Common myeloid progenitor, CD34-positive (primary cell): Measurements from ENCODE around the gene ZNF653.
"Not testable (repeated sequence)": the region's sequence is repeated elsewhere in the genome, so short reads cannot be mapped to it uniquely, and the experiment has no call there.

ENCODE experiments used
- CTCF ChIA-PET: fragments of 350-600 bp; sonication (Branson Sonifier 250); formaldehyde crosslinking; loops from one replicate; lab custom pipeline; 2021; ENCODE audit warnings: antibody characterized with exemption; lab: Charles Lee
- POLR2A ChIA-PET: fragments of 350-600 bp; sonication (Branson Sonifier 250); formaldehyde crosslinking; loops from one replicate; lab custom pipeline; 2021; ENCODE audit warnings: antibody characterized with exemption; lab: Charles Lee
- DNase-seq, 3 donors: peaks; one replicate each; pipeline versions ENCODE4 v3.0.0 to v3.0.0-alpha.2; 2013
- H3K27ac ChIP-seq, 2 experiments: 1 replicate in 1 of 2; 2 replicates in 1 of 2; pipeline ENCODE4 v1.7.0; 2013; ENCODE audit warnings: inconsistent platforms in 2 of 2, low read length in 2 of 2, mild to moderate bottlenecking in 2 of 2, low read depth in 1 of 2, moderate library complexity in 1 of 2; ENCODE audit not compliant: severe bottlenecking in 2 of 2, insufficient read depth in 1 of 2, poor library complexity in 1 of 2
- H3K27me3 ChIP-seq, 5 experiments: replicated peaks in 2 of 5; 1 replicate in 3 of 5; 2 replicates in 2 of 5; pipeline versions ENCODE4 v1.6.1 to v1.7.0; 2013; ENCODE audit warnings: low read length in 4 of 5, mild to moderate bottlenecking in 2 of 5, moderate library complexity in 2 of 5, inconsistent platforms in 1 of 5; ENCODE audit not compliant: insufficient read depth in 5 of 5, control insufficient read depth in 4 of 5
- H3K36me3 ChIP-seq, 4 experiments: 1 replicate in 2 of 4; 2 replicates in 2 of 4; pipeline versions ENCODE4 v1.6.1 to v1.7.0; 2013; ENCODE audit warnings: low read length in 3 of 4, control low read depth in 1 of 4, mild to moderate bottlenecking in 1 of 4; ENCODE audit not compliant: control insufficient read depth in 4 of 4, insufficient read depth in 4 of 4
- H3K4me1 ChIP-seq, 4 experiments: 1 replicate in 3 of 4; 2 replicates in 1 of 4; pipeline versions ENCODE4 v1.6.1 to v1.7.1; 2013; ENCODE audit warnings: low read length in 3 of 4, mild to moderate bottlenecking in 3 of 4, control low read depth in 1 of 4, inconsistent platforms in 1 of 4, moderate library complexity in 1 of 4; ENCODE audit not compliant: control insufficient read depth in 4 of 4, insufficient read depth in 4 of 4; ENCODE audit errors: control extremely low read depth in 1 of 4
- H3K4me3 ChIP-seq, 7 experiments: 1 replicate in 4 of 7; 2 replicates in 3 of 7; pipeline versions ENCODE4 v1.5.1 to v1.7.0; 2013; ENCODE audit warnings: mild to moderate bottlenecking in 7 of 7, low read length in 6 of 7, moderate library complexity in 6 of 7, inconsistent platforms in 2 of 7, low read depth in 2 of 7, control low read depth in 1 of 7; ENCODE audit not compliant: insufficient read depth in 4 of 7, control insufficient read depth in 1 of 7; ENCODE audit errors: extremely low read depth in 1 of 7
- H3K9me3 ChIP-seq, 5 experiments: 1 replicate in 4 of 5; 2 replicates in 1 of 5; pipeline versions ENCODE4 v1.6.1 to v1.7.1; 2013; ENCODE audit warnings: low read length in 4 of 5, mild to moderate bottlenecking in 2 of 5, inconsistent platforms in 1 of 5, low read depth in 1 of 5, moderate library complexity in 1 of 5; ENCODE audit not compliant: control insufficient read depth in 4 of 5, insufficient read depth in 2 of 5; ENCODE audit errors: control extremely low read depth in 1 of 5
- WGBS: methylation state at CpG from one replicate; pipeline ENCODE4 v1.1.5; 2013; ENCODE audit not compliant: insufficient coverage; 5-methylcytosine and 5-hydroxymethylcytosine counted together

Gene ZNF653

GRCh38 chr19:11455233-11455554, 50.4 kb downstream of the ZNF653 start:
- not testable (repeated sequence) for H3K9me3 ChIP-seq, H3K4me3 ChIP-seq, H3K27ac ChIP-seq, H3K27me3 ChIP-seq, H3K36me3 ChIP-seq, H3K4me1 ChIP-seq, DNase-seq
- 100% methylated on average over 1 of the region's 9 CpGs for WGBS
- CTCF ChIA-PET, result interaction anchor here (0.6 to 2.7 kb wide), 3 partner anchors 28 to 167 kb away, joined by 3 to 11 read pairs (median 4); no protein-coding TSS in a partner anchor
- POLR2A ChIA-PET, result interaction anchor here (0.6 to 0.7 kb wide), 2 partner anchors 20 to 1392 kb away, joined by 3 read pairs; partner anchors contain the start of gene ODAD3

DNA sequence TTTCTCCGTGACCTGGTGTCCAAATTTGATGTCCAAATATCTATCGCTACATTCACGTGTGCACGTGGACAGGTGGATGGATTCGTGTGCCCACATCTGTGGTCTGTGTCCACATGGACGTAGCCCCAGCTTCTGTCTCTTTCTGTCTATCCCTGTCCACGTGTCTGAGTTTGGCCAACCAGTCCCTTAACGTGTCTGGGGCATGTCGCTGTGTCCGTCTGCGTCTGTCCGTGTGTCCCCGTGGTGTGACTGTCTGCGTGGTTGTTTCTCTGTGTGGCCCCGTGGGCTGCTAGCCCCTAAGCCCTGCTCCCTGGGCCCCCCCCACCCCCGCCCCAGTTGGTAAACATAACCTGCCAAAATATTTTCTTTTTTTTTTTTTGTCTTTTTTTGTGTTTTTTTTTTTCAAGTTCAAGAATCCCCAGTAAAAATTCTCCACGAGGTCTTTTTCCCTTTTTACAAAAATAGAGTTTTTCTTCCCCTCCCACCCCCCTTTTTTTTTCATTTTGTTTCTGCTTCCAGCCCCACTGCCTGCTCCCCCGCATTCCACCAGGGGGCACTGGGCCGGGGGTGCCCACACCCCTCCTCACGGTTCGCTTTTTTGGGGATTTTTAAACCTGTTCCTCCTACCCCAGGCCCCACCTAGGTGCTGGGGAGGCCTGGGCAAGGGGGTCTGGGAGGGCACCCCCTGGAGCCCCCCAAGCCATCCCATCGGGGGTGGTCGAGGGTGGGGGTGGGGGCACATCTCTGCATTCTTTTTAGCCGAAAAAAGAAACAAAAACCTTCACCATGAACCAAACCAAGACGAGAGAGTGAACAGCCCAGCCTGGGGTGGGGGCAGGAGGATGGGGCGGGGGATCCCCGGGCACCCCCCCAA, 51.9 kb downstream of the ZNF653 start:
- Histone ChIP-seq H3K27ac (no peak overlapping the region), H3K4me3 (no peak overlapping the region), H3K36me3 (peaks cover 2 to 14% (median 7%) of the 10 kb centered on the region in 4 experiments), H3K9me3 (no peaks in the 10 kb centered on the region), H3K4me1 (peaks cover 0 to 3% (median 2%) of the 10 kb centered on the region in 4 experiments), H3K27me3 (peaks cover 0 to 2% (median 0%) of the 10 kb centered on the region in 5 experiments)
- peak; percentile 38 to 60 (median 59) for DNase-seq
- ChIA-PET POLR2A (no interaction called here), CTCF (interaction anchor here (0.8 to 2.7 kb wide), 5 partner anchors 10 to 167 kb away, joined by 4 to 11 read pairs (median 6); no protein-coding TSS in a partner anchor)
- 71% methylated on average over 16 of the region's 27 CpGs for WGBS

- Histone ChIP-seq H3K27ac (no peak overlapping the region), H3K4me3 (no peak overlapping the region), H3K4me1 (peaks cover 0 to 3% (median 2%) of the 10 kb centered on the region in 4 experiments), H3K9me3 (no peaks in the 10 kb centered on the region), H3K36me3 (peaks cover 2 to 23% (median 11%) of the 10 kb centered on the region in 4 experiments), H3K27me3 (peaks cover 0 to 2% (median 0%) of the 10 kb centered on the region in 5 experiments)
- 90% methylated on average over 27 of the region's 33 CpGs for WGBS
- CTCF ChIA-PET, result interaction anchor here (0.8 to 1.8 kb wide), 5 partner anchors 9 to 166 kb away, joined by 3 to 7 read pairs (median 4); no protein-coding TSS in a partner anchor
- DNase-seq, result no peak
- POLR2A ChIA-PET, result interaction anchor here (0.7 kb wide), 1 partner anchor 1559 kb away, joined by 7 read pairs; no protein-coding TSS in a partner anchor
These were observed 52.9 kb downstream of the ZNF653 start for GRCh38 chr19:11452620-11453310.

- H3K4me1 ChIP-seq, result peaks cover 0 to 3% (median 2%) of the 10 kb centered on the region in 4 experiments
- H3K27me3 ChIP-seq, result peaks cover 0 to 2% (median 0%) of the 10 kb centered on the region in 5 experiments
- ChIA-PET POLR2A (interaction anchor here (0.7 kb wide), 1 partner anchor 1558 kb away, joined by 7 read pairs; no protein-coding TSS in a partner anchor), CTCF (interaction anchor here (0.8 to 1.8 kb wide), 5 partner anchors 8 to 77 kb away, joined by 3 to 7 read pairs (median 3); no protein-coding TSS in a partner anchor)
- 59% methylated on average over 12 of the region's 25 CpGs for WGBS
- H3K36me3 ChIP-seq, result peaks cover 2 to 29% (median 15%) of the 10 kb centered on the region in 4 experiments
- DNase-seq, result no peak
- no peaks in the 10 kb centered on the region for H3K9me3 ChIP-seq
- no peak overlapping the region for H3K4me3 ChIP-seq
- H3K27ac ChIP-seq, result no peak overlapping the region
These were observed 53.6 kb downstream of the ZNF653 start for GRCh38 chr19:11451871-11452619.

DNA sequence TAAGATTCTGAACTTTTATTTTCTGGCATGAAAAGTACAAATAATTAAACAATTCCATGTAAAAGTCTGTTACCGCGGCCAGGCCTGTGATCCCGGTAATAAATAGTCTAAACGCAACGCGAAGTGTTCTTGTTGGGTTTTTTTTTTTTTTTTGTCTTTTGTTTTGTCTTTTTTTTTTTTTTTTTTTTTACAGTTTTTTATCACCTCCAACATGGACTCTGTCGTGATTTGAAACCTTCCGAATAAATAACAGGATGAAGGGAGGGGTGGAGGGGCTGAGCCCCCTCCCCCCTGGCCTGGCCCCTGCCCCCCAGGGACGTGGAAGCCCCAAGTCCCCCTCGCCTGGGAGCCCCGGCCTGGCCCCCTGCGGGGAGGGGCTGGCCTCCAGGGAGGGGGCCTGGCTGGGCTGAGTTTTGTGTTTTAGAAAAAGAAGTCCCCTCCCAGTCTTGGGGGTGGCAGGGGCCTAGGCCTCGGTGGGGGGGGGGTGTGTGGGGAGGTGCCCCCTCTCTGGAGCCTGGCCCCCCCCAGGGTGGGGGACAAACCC, 54.2 kb downstream of the ZNF653 start:
- H3K36me3 ChIP-seq, result peaks cover 2 to 35% (median 18%) of the 10 kb centered on the region in 4 experiments
- DNase-seq, result no peak
- no CpG with 5 or more reads among the region's 13 CpGs for WGBS
- POLR2A ChIA-PET, result no interaction called here
- H3K27me3 ChIP-seq, result peaks cover 0 to 2% (median 0%) of the 10 kb centered on the region in 5 experiments
- peaks cover 0 to 3% (median 2%) of the 10 kb centered on the region in 4 experiments for H3K4me1 ChIP-seq
- H3K4me3 ChIP-seq, result no peak overlapping the region
- H3K27ac ChIP-seq, result no peak overlapping the region
- no peaks in the 10 kb centered on the region for H3K9me3 ChIP-seq
- CTCF ChIA-PET, result interaction anchor here (1.0 to 1.5 kb wide), 2 partner anchors 8 to 71 kb away, joined by 3 read pairs; no protein-coding TSS in a partner anchor
